Adipose tissue (tissue), 3 donors: ENCODE measurements around the gene PAPSS2. TPM values are rescaled to one million over a fixed set of nuclear protein-coding genes. Genes with fewer than 3 reads are reported as not detected.
A peak's percentile ranks its signal among the peaks of the same experiment; 100 is the strongest.
"Not testable (repeated sequence)": the region's sequence is repeated elsewhere in the genome, so short reads cannot be mapped to it uniquely, and the experiment has no call there.

Experiments used
- H3K27ac ChIP-seq: one replicate; pipeline ENCODE4 v1.5.1; 2013; ENCODE audit warnings: low read depth, low read length
- WGBS, 3 donors: extraction: QIAGEN DNeasy Blood & Tissue Kit; methylation state at CpG; one replicate each; pipeline ENCODE4 v1.1.7; 2013; 5-methylcytosine and 5-hydroxymethylcytosine counted together
- polyA plus RNA-seq, 3 donors: library from polyadenylated mRNA; stranded (reverse); fragments of 200-250 nt; gene quantifications; one replicate each; pipeline ENCODE4 v1.2.3, GENCODE V29; 2013
- donor health status: healthy with polysubstance abuse.
- donor health status: Bipolar disorder and iron deficiency.
- donor health status: healthy.

The PAPSS2 gene
- polyA plus RNA-seq, 3 donors = 12.7 to 36.7 (median 20.8) TPM

DNA sequence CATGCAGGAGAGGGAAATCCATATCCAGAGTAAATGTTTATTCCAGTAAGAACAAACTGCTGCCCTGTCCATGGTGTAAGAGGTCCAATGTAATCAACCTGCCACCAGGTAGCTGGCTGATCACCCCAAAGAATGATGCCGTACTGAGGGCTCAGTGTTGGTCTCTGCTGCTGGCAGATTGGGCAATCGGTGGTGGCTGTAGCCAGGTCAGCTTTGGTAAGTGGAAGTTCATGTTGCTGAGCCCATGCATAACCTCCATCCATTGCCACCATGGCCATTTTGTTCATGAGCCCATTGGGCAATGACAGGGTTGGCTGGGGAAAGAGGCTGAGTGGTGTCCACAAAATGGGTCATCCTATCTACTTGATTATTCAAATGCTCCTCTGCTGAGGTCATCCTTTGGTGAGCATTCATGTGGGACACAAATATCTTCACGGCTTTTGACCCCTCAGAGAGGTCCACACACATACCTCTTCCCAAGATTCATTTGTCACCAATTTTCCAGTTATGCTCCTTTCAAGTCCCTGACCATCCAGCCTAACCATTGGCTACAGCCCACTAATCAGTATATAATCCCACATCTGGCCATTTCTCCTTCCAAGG lies 23.3 kb upstream of the PAPSS2 start:
- no peak overlapping the region for H3K27ac ChIP-seq
- WGBS, 3 donors = 88 to 95% (median 92%) methylated on average over 3 of the region's 3 CpGs

DNA sequence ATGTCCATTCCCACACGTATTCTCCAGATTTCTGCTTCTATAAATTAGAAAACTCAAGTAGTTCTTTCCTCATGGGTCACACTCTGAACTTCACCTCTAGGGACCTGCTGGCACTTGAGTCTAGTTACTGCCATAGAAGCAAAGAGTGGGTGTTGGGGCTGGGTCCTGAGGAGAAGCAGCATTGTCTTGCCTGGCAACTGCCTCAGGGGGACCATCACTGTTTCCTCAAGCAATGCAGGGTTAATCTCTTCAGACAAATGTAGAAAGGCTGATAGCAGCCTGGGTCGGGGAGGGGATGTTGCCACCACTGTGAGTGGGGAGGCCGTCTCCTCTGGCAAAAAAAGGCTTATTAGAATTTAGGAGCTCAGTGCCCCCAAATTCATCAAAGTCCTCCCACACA lies 20.2 kb upstream of the PAPSS2 start:
- H3K27ac ChIP-seq = no peak overlapping the region
- WGBS, 3 donors = 89 to 95% (median 90%) methylated on average over 3 of the region's 3 CpGs

DNA sequence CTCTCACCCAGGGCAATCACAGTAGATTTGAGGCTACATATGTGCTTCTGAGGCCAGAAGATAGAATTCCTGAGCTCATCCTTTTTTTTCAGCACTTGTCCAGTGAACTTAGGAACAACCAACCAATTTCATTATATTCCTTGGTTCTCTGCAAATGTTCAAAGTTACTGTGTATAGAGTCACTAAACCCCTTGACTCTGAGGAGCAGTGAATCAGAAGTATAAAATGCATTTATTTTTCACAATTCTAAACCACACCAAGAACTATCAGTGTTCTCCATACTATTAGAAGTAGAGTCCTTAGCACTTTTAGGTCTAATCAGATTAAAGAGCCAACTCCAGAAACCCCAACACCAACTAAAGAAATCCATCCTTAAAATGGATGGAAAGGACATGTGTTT lies 19.6 kb upstream of the PAPSS2 start:
- no peak overlapping the region for H3K27ac ChIP-seq

DNA sequence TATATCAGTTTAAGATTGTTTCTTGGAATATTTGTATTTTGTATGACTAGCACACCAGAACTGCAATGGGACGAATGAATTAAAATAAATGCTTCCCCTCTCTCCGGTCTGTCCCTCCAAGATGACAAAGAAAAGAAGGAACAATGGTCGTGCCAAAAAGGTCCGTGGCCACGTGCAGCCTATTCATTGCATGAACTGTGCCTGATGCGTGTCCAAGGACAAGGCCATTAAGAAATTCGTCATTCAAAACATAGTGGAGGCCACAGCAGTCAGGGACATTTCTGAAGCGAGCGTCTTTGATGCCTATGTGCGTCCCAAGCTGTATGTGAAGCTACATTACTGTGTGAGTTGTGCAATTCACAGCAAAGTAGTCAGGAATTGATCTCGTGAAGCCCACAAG lies 17.2 kb upstream of the PAPSS2 start:
- no peak overlapping the region for H3K27ac ChIP-seq
- 88 to 91% (median 89%) methylated on average over 11 of the region's 11 CpGs for WGBS, 3 donors

DNA sequence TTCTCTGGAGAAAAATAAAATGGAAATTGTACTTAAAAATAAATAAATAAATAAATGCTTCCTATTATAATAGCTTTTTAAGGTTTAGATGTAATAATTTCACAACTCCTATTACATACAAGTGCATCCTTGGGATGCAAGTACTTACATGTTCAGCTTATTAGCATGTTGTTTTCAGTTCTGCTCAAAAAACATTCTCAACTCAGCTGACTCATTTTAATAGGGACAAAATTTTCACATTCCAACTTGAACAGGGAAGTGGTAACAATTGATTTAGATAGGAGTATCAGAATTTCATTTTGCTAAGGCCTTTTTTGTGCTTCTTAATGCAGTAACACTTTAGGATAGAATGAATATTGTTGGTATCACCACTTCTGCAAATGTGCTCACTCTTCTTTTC lies 16.7 kb upstream of the PAPSS2 start:
- no peak overlapping the region for H3K27ac ChIP-seq

DNA sequence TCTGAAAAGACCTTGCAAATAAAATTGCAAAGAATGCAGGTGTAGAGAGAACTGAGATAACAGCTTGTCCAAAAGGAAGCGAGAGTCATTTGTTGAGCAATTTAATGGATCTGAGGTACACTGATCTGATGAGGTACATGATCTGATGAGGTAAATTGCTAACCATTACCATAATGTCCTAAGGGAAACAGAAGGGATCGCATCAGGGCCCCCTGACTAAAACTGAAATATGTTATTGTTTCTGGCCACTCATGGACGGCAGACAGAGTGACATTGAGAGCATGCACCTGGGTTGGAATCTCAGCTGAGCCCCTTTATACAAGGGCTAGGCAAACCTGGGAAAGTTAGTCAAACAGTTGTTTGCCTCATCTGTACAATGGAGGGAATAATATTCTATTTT lies 15.8 kb upstream of the PAPSS2 start:
- H3K27ac ChIP-seq = no peak overlapping the region
- WGBS, 3 donors = 85 to 94% (median 88%) methylated on average over 3 of the region's 3 CpGs

DNA sequence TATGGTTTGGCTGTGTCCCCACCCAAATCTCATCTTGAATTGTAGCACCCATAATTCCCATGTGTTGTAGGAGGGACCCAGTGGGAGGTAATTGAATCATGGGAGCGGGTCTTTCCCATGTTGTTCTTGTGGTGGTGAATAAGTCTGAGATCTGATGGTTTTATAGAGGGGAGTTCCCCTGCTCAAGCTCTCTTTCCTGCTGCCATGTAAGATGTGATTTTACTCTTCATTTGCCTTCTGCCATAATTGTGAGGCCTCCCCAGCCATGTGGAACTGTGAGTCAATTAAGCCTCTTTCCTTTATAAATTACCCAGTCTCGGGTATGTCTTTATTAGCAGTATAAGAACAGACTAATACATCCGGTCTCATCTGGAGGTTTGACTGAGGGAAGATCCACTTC lies 15.2 kb upstream of the PAPSS2 start:
- WGBS, 3 donors = 86 to 90% (median 90%) methylated on average over 3 of the region's 3 CpGs
- H3K27ac ChIP-seq = not testable (repeated sequence)

DNA sequence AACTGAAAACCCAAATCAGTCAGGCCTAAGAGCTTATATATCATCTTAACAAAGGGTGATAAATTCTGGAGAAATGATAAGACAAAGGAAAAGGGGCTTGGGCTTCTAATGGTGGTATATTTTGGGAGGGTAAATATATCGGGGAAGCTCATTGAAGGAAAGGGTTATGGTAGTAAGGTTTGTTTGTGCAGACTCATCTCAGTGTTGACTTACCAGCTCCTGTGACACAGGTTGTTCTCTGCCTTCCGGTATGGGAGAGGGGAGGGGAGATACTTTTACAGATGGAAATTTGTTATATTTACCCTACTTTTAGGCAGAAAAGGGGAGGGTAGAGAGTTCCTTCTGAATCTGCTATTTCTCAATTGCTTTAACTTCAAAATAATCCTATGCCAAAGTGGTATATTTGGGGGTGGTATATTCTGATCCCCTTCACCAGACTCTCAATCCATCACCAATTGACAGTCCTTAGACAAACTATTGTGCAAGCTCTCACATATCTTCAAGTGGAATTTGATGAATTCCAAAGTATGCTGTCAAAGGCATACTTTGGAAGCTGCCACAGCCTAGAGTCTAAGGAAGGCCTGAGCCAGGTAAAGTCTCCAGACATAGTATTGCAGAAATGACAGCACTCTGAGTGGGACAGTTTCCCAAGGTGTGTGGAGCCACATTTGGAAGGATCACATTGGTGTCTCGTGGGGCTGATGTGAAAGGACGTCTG lies 13.3 kb upstream of the PAPSS2 start:
- H3K27ac ChIP-seq = no peak overlapping the region

DNA sequence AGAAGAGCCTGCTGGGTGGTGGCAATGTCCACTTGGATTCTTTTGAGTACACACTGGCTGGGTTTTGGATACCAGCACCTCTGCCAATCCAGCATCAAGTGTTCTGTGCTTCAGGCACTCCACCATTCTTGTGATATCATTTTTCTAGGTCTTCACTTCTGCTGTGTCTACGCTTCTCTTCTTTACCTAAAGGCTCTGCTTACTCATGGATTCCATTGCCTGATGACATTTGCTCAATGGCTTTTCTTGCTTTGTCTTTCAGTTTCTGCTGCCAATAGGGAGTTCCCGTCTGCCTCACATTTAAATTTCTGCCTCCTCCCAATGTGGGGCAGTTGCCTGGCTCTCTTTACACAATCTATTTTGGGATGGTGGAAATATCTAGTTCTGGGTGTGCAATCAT lies 12.7 kb upstream of the PAPSS2 start:
- no peak overlapping the region for H3K27ac ChIP-seq
- 65 to 88% (median 77%) methylated on average over 2 of the region's 2 CpGs for WGBS, 3 donors

More for the DNA sequence above, 13.3 kb upstream of the PAPSS2 start:
- 54 to 83% (median 78%) methylated on average over 4 of the region's 4 CpGs for WGBS, 3 donors

DNA sequence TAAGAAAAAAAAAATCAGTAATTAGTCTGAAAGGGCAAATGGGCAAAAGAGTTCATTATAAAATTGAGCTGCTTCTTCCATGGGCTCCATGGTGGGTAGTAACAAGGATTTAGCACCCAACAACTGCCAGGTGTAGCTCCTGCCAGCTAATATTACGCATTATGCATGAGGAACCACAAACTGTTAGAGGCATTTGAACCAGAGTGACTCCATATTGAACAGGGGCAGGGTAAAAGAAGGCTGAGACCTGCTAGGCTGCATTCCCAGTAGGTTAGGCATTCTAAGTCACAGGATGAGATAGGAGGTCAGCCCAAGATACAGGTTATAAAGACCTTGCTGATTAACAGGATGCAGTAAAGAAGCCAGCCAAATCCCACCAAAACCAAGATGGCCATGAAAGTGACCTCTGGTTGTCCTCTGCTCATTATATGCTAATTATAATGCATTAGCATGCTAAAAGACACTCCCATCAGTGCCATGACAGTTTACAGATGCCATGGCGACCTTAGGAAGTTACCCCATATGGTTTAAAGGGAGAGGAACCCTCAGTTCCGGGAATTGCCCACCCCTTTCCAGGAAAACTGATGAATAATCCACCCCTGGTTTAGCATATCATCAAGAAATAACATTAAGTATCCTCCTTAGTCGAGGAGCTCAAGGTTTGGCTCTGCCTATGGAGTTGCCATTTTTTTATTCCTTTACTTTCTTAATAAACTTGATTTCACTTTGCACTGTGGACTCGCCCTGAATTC lies 8.7 kb upstream of the PAPSS2 start:
- H3K27ac ChIP-seq = no peak overlapping the region
- WGBS, 3 donors = 82 to 90% (median 86%) methylated on average over 5 of the region's 5 CpGs

DNA sequence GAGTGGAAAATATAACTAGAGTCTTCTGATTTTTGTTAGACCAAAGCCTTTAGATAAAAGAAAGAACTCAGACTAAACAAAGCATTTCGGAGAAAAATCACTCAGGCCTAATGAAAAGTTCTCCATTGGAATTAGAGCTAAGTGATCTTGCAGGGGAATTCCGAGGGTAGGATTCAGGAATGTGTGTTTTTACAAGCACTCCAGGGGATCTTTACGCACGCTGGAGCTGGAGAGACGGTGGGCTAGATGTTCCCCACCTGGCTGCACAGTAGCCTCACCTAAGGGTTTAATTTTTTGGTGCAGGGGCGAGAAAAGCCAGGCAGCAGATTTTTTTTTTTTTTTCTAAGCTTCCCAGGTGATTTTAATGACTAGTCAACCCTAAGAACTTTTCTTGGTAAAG lies 7.9 kb upstream of the PAPSS2 start:
- WGBS, 3 donors = 76 to 87% (median 77%) methylated on average over 6 of the region's 6 CpGs

DNA sequence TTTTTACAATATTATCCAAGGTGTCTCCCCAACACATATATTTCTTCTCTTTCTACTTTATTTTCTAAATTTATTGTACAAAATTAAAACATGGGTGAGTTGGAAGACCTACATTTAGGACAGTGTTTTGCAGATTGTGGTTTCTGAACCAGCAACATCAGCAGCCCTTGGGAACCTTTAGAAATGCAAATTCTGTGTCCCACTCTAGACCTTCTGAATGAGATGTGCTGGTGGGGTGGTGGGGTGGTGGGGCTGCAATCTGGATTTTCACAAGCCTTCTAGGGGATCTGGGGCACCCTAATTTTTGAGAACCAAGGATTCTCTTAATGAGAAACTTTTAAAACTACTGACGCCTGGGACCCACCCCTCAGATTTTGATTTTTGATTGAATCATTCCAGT lies 7.4 kb upstream of the PAPSS2 start:
- WGBS, 3 donors = 83 to 96% (median 94%) methylated on average over 1 of the region's 1 CpG
- no peak overlapping the region for H3K27ac ChIP-seq

More for the DNA sequence above, 7.9 kb upstream of the PAPSS2 start:
- no peak overlapping the region for H3K27ac ChIP-seq

DNA sequence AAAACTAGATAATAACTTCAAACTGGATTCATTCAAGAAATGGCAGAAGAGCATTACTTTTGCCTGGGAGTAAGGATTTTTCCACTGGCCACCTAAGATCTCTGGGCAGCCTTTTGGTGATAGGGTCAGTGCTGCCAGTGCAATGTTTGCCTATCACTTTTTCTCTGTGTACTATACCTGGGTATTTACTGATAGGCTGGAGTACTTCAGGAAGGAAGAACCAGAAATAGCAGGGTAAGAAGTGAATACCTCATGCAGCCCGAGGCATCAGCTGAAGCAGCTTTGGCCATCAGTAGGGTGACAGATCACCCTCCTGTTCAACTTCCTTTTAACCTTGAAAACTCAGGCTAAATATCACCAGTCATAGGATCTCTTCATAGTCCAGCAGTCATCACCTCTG lies 5.5 kb upstream of the PAPSS2 start:
- 15 to 35% (median 29%) methylated on average over 1 of the region's 1 CpG for WGBS, 3 donors

DNA sequence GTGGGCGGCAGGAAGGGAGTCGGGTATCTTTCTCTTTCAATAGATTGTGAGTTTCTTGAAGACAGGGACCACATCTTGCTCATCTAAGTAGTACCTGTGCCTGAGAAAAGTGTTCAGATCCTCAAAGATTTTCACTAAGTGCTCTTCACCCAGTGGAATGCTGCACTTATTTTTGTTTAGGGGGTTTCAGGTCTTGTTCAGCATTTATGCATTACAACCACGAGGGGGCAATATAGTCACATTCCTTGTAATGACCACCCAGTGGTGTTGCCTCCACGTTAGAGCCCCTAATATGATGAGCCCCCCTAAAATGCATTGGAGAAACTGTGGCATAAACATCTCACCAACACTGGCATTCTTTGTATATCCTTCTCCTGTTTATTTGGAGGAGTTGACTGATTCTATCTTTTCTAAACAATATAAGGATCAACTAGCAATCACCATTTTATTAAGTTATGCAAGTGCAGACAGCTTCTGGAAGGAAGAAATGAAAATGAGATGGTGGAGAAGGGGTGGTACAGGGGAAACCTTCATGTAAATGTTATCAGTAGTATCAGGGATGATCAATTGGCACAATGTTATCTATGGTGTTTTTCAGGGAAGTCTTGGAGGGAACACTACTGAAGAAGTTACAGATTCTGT lies 3.1 kb upstream of the PAPSS2 start:
- 41 to 45% (median 42%) methylated on average over 4 of the region's 4 CpGs for WGBS, 3 donors
- H3K27ac ChIP-seq = no peak overlapping the region

More for the DNA sequence above, 5.5 kb upstream of the PAPSS2 start:
- no peak overlapping the region for H3K27ac ChIP-seq

DNA sequence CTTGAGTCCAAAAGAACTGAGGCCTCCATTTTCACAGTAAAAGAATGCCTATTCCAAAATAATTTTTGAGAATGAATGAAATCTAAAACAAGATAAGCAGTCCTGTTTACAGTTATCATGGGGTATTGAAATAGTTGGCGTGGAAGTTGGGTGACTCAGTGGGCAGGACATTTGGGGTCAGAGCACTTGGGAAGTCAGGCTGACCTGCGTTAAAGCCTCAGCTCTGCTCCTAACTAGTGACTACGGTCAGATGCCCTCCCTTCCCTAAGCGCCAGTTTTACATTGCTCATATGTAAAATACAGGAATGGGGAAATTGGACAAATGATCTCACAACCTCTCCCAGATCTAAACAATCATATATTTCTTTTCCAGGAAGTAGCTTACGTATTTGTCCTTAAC lies 2.3 kb upstream of the PAPSS2 start:
- no peak overlapping the region for H3K27ac ChIP-seq
- 46 to 76% (median 55%) methylated on average over 5 of the region's 5 CpGs for WGBS, 3 donors

DNA sequence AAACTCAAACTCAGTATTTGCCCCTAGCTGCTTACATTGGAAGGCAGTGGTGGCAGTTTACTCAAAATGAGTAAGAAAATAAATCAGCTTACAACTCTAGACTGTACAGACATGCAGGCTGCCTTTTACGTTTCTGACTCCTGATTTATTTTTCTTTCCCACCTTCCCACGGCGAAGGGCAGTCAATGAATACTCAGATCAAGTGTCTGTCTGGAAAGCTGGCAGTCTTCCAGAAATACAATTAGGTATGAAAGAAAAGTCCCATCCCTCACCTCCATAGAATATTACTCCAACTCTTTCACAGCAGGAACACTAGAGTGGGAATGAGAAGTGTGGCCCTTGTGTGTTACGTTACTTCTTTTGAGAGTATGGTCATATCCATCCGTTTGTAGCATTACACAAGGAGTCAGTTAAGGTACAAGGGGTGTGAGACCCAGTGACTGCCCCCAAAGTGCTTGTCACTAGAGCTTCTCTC lies 1.3 kb upstream of the PAPSS2 start:
- 73 to 93% (median 85%) methylated on average over 5 of the region's 5 CpGs for WGBS, 3 donors
- H3K27ac ChIP-seq = no peak overlapping the region

DNA sequence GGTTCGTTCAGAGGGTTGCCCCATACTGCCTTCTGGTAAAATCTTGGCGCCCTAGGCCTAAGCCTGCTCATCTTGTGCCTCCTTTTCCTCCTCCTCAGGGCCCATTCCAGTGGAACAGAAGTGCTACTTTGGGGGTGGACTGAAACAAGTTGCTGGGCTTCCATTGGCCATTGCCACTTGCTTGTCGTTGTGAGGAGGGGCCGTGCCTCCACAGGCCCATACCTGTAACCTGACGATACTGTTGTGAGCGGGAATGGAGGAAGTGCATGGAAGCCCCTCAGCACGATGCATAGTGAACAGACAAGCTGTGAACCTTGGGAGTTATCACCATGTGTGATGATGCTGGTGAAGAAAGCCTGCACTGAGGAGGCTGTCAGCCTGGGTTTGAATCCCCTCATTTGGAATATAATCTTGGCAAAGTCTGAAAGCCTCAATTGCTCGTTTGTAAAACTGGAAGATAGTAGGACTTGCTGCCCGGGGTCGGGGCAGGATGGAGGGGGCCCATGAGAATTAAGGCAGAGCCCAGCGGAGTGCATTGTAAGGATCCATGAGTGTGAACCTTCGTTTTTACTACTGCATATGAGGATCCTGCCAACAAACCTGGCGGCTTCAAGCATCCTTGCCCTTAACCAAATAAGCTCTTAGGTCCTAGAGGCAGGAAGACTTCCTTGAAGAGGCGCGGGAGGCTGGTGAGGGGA lies 671 bp upstream of the PAPSS2 start:
- no peak overlapping the region for H3K27ac ChIP-seq
- WGBS, 3 donors = 58 to 68% (median 61%) methylated on average over 15 of the region's 15 CpGs

DNA sequence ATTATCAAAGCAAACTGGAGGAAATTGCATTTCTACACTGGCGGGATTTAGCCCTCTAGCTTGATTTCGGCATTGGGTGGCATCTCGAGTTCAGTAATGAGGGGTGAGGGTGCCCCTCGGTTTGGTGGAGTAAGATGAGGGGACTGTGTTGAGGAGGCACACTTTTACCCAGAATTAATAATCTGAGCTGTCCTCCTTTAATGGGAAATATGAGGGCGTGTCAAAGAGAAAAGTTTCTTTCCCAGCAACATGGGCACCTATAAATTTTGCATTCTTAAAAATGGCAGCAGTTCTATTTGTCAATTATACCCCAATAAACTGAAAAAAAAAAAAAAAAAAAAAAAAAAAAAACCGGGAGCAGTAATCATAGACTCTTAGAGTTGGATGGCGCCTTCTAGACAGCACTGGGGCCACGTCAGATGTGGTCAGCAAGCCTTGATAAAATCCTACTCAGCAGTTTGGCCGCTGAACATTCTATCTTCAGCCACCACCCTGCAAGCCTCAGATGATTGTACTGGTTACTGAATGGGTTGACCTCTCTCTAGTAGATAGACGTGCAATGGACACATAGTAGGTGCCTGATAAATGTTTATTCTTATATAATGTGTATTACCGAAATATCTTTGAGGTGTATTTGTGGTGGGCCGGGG lies 931 bp downstream of the PAPSS2 start:
- WGBS, 3 donors = 21 to 33% (median 29%) methylated on average over 12 of the region's 12 CpGs
- peak overlapping the region; percentile 52 for H3K27ac ChIP-seq
